Kidney (tissue), 22 donors: Measurements from ENCODE around the gene BEX5. TPM values are rescaled to one million over a fixed set of nuclear protein-coding genes. Genes with fewer than 3 reads are reported as not detected.

Experiments
- DNase-seq, 5 donors: peaks; one replicate each; pipeline ENCODE4 v3.0.0-alpha.2; 2013 to 2020
- FAIRE-seq: peaks from 2 replicates; lab custom pipeline; 2012; peaks lifted over from hg19 to GRCh38; lab: Jason Lieb, UNC
- H3K27ac ChIP-seq, 2 donors: one replicate each; pipeline ENCODE4 v1.7.0; 2013; ENCODE audit warnings: low read depth in 2 of 2, low read length in 2 of 2, inconsistent platforms in 1 of 2
- H3K27me3 ChIP-seq: one replicate; pipeline ENCODE4 v1.7.1; 2013; ENCODE audit warnings: low read length, inconsistent platforms; ENCODE audit not compliant: control insufficient read depth, insufficient read depth
- H3K36me3 ChIP-seq, 3 donors: one replicate each; pipeline versions ENCODE4 v1.7.0 to v1.7.1; 2013; ENCODE audit warnings: low read length in 3 of 3, control low read depth in 1 of 3, inconsistent platforms in 1 of 3; ENCODE audit not compliant: insufficient read depth in 3 of 3, control insufficient read depth in 2 of 3
- H3K4me1 ChIP-seq, 3 donors: one replicate each; pipeline versions ENCODE4 v1.7.0 to v1.7.1; 2013; ENCODE audit warnings: low read length in 3 of 3, inconsistent platforms in 1 of 3, low read depth in 1 of 3; ENCODE audit not compliant: control insufficient read depth in 2 of 3, insufficient read depth in 2 of 3
- H3K4me3 ChIP-seq, 3 donors: one replicate each; pipeline versions ENCODE4 v1.7.0 to v1.8.1; 2013; ENCODE audit warnings: low read length in 3 of 3, control low read depth in 1 of 3, inconsistent platforms in 1 of 3
- H3K9ac ChIP-seq, 3 donors: one replicate each; pipeline versions ENCODE4 v1.7.0 to v1.7.1; 2013; ENCODE audit warnings: low read length in 3 of 3, control low read depth in 1 of 3, inconsistent platforms in 1 of 3
- H3K9me3 ChIP-seq, 3 donors: one replicate each; pipeline versions ENCODE4 v1.7.0 to v1.7.1; 2013; ENCODE audit warnings: low read length in 3 of 3, control low read depth in 1 of 3, inconsistent platforms in 1 of 3; ENCODE audit not compliant: control insufficient read depth in 2 of 3, insufficient read depth in 1 of 3
- intact Hi-C: fragments of 100-400 bp; cut with DNase I; formaldehyde crosslinking; loops from one replicate; pipeline ENCODE4 v1.11.1; 2022
- long read RNA-seq, 10 donors: library from polyadenylated mRNA in 1 of 10; unstranded in 1 of 10; transcript quantifications; one replicate each; pipeline ENCODE4 v2.0.0 and lab custom pipeline, GENCODE V29; 2021 to 2026
- polyA plus RNA-seq: library from polyadenylated mRNA; stranded (reverse); fragments of 350-450 nt; fragmentation: Illumina TruSeq; extraction: RNeasy Lipid Tissue Mini Kit (QIAGEN cat#74804); gene quantifications from one replicate; pipeline ENCODE4 v1.2.3, GENCODE V29; 2014; ENCODE audit warnings: low read depth, low replicate concordance; ENCODE audit not compliant: insufficient read depth
- total RNA-seq: library from RNA; stranded (reverse); fragmentation: NEBNext Ultra II Directional; extraction: Animal tissue kit (Norgen Biotek cat#: 25700); gene quantifications from one replicate; pipeline ENCODE4 v1.2.1, GENCODE V29; 2021
- TF ChIP-seq, protein P1 (sequence below): IDR thresholded peaks from 3 replicates; pipeline ENCODE4 v1.5.1; 2012; ENCODE audit warnings: mild to moderate bottlenecking, moderate library complexity, borderline replicate concordance; ENCODE audit not compliant: insufficient read depth; ENCODE audit errors: extremely low read depth
- donor health status: control.
- donor health status: control.
- donor health status: control.
- donor health status: control.
- donor health status: control.
- donor health status: DM: yes; HTN: yes; CAD: no.
- donor health status: Normal renal cell carcinoma (clear cell type).

BEX5 gene
- 9.5 TPM for total RNA-seq
- 42.4 TPM for polyA plus RNA-seq
- long read RNA-seq, donor 1, transcript BEX5-201 (3 exons, 857 nt) = major isoform, 8 of 8 reads
- long read RNA-seq, donor 1, partial matches to known transcripts = 0 of 8 reads
- long read RNA-seq, donor 1, other reads (novel, unspliced or antisense) = 0 of 8 reads
- long read RNA-seq, donor 2, partial matches to known transcripts = 0 of 3 reads
- long read RNA-seq, donor 2, other reads (novel, unspliced or antisense) = 0 of 3 reads
- long read RNA-seq, donor 3, transcript BEX5-201 (3 exons, 857 nt) = major isoform, 8 of 8 reads
- long read RNA-seq, donor 3, partial matches to known transcripts = 0 of 8 reads
- long read RNA-seq, donor 3, other reads (novel, unspliced or antisense) = 0 of 8 reads
- long read RNA-seq, donor 4, partial matches to known transcripts = 0 of 3 reads
- long read RNA-seq, donor 4, other reads (novel, unspliced or antisense) = 0 of 3 reads
- long read RNA-seq, donor 5, partial matches to known transcripts = 0 of 1 reads
- long read RNA-seq, donor 5, other reads (novel, unspliced or antisense) = 0 of 1 reads
- long read RNA-seq, donor 6, transcript BEX5-201 (3 exons, 857 nt) = major isoform, 23 of 29 reads
- long read RNA-seq, donor 6, partial matches to known transcripts = 6 of 29 reads
- long read RNA-seq, donor 6, other reads (novel, unspliced or antisense) = 0 of 29 reads
- long read RNA-seq, donor 7, partial matches to known transcripts = 4 of 8 reads
- long read RNA-seq, donor 7, other reads (novel, unspliced or antisense) = 0 of 8 reads
- long read RNA-seq, donor 8, transcript BEX5-201 (3 exons, 857 nt) = major isoform, 10 of 10 reads
- long read RNA-seq, donor 8, partial matches to known transcripts = 0 of 10 reads
- long read RNA-seq, donor 8, other reads (novel, unspliced or antisense) = 0 of 10 reads
- long read RNA-seq, donor 9, transcript BEX5-201 (3 exons, 857 nt) = major isoform, 9 of 9 reads
- long read RNA-seq, donor 9, partial matches to known transcripts = 0 of 9 reads
- long read RNA-seq, donor 9, other reads (novel, unspliced or antisense) = 0 of 9 reads
- long read RNA-seq, donor 10, partial matches to known transcripts = 0 of 4 reads
- long read RNA-seq, donor 10, other reads (novel, unspliced or antisense) = 0 of 4 reads

DNA sequence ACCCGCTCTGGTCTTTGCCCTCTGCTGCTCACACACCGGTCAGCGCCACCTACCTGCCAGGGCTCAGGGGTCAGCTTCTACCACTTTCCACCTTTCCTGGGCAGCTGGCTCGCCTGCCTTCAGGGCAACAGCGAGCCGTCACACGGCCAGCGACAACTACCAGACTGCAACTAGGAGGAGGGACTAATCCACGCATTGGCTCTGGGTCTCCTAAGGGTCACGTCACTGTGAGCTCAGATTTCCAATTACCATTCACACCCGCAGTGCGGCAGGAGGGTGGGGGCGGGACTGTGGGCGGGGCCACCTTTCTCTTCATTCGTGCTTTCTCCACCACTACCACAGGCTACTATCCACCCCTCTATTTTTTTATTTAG is at the start of gene BEX5:
Gene BEX5 (minus strand): TSS at position 172 of the 374 bp plus-strand sequence. CDS start 1,712 bp downstream, outside the sequence.
- Histone ChIP-seq H3K9ac (peak within 1 kb of the TSS; percentile 26 to 77 (median 55)), H3K4me3 (peak within 1 kb of the TSS; percentile 56 to 75 (median 72)), H3K36me3 (no peaks in the 10 kb centered on the region), H3K27me3 (peaks cover 2% of the 10 kb centered on the region), H3K27ac (peak within 1 kb of the TSS; percentile 71 to 77), H3K4me1 (no peaks in the 10 kb centered on the region), H3K9me3 (no peaks in the 10 kb centered on the region)
- TF ChIP-seq, protein P1, sequence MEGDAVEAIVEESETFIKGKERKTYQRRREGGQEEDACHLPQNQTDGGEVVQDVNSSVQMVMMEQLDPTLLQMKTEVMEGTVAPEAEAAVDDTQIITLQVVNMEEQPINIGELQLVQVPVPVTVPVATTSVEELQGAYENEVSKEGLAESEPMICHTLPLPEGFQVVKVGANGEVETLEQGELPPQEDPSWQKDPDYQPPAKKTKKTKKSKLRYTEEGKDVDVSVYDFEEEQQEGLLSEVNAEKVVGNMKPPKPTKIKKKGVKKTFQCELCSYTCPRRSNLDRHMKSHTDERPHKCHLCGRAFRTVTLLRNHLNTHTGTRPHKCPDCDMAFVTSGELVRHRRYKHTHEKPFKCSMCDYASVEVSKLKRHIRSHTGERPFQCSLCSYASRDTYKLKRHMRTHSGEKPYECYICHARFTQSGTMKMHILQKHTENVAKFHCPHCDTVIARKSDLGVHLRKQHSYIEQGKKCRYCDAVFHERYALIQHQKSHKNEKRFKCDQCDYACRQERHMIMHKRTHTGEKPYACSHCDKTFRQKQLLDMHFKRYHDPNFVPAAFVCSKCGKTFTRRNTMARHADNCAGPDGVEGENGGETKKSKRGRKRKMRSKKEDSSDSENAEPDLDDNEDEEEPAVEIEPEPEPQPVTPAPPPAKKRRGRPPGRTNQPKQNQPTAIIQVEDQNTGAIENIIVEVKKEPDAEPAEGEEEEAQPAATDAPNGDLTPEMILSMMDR = no peak
- DNase-seq = peak; percentile 78 to 92 (median 85)
- intact Hi-C loops = no loop called here
- FAIRE-seq = no peak

DNA sequence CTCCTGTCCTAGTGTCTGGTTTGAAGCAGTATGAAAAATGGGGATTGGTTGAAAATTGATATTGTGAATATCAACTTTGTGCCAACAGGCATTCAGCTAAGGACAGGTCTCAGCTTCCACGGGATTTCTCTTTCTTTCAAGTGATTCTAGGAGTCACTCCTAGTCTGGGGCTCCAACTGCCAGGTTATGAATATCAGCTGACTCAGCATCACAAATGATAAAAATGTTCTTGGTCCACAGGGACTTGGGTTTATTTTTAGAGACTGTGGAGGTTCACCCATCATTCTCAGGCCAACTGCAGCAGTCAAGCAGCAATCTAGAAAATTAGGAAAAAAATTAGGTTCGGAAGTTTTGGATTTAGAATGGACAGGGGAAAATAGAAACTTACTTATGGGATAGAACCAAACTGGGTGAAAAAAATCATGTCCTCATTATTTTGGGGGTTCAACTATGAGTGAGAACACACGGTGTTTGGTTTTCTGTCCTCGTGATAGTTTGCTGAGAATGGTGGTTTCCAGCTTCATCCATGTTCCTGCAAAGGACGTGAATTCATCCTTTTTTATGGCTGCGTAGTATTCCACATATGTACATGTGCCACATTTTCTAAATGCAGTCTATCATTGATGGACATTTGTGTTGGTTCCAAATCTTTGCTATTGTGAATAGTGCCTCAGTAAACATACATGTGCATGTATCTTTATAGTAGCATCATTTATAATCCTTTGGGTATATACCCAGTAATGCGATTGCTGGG is 30.4 kb upstream of the BEX5 start:
- Histone ChIP-seq H3K27ac (no peak overlapping the region), H3K27me3 (no peaks in the 10 kb centered on the region), H3K4me1 (no peaks in the 10 kb centered on the region), H3K36me3 (no peaks in the 10 kb centered on the region), H3K9ac (no peak overlapping the region), H3K4me3 (no peak overlapping the region), H3K9me3 (no peaks in the 10 kb centered on the region)
- TF ChIP-seq, protein P1 = no peak
- intact Hi-C loops = no loop called here
- no peak for FAIRE-seq
- DNase-seq = no peak
